AG04450 (cell line): ENCODE measurements around the gene LMO1. TPM values are rescaled to one million over a fixed set of nuclear protein-coding genes. Genes with fewer than 3 reads are reported as not detected.

Experiments
- CTCF ChIA-PET: fragments of 300-600, 350-600 bp; formaldehyde crosslinking; extraction: SDS; loops from one replicate; lab custom pipeline; 2022; ENCODE audit warnings: antibody characterized with exemption, inconsistent platforms; lab: Charles Lee
- POLR2A ChIA-PET: fragments of 350-600 bp; formaldehyde crosslinking; extraction: SDS; loops from one replicate; lab custom pipeline; 2021; ENCODE audit warnings: antibody characterized with exemption, inconsistent platforms; lab: Yijun Ruan, JAX
- DNase-seq: peaks from one replicate; pipeline ENCODE4 v3.0.0-alpha.2; 2011; ENCODE audit warnings: low read depth, low spot score
- H3K27ac ChIP-seq: one replicate; pipeline ENCODE4 v1.5.1; 2012; ENCODE audit warnings: low read depth, low read length, control low read depth
- H3K27me3 ChIP-seq: one replicate; pipeline ENCODE4 v1.6.0; 2012; ENCODE audit warnings: low read length; ENCODE audit not compliant: control insufficient read depth, insufficient read depth
- H3K4me3 ChIP-seq: 2 replicates; pipeline ENCODE4 v1.5.1; 2011; ENCODE audit warnings: mild to moderate bottlenecking, low read depth, low read length, control low read depth
- H3K9me3 ChIP-seq: 2 replicates; pipeline ENCODE4 v1.5.1; 2012; ENCODE audit warnings: low read length; ENCODE audit not compliant: control insufficient read depth, insufficient read depth
- polyA plus RNA-seq: library from polyadenylated mRNA; depleted of rRNA; stranded (reverse); fragments of >200 nt; gene quantifications from 2 replicates; pipeline ENCODE4 v1.2.3, GENCODE V29; 2011
- TF ChIP-seq, protein P1 (sequence below): IDR thresholded peaks from 2 replicates; pipeline ENCODE4 v1.5.1; 2011; ENCODE audit warnings: low read depth, low read length, control low read depth, inconsistent platforms

Gene LMO1
- polyA plus RNA-seq, 1 experiment = not detected

DNA sequence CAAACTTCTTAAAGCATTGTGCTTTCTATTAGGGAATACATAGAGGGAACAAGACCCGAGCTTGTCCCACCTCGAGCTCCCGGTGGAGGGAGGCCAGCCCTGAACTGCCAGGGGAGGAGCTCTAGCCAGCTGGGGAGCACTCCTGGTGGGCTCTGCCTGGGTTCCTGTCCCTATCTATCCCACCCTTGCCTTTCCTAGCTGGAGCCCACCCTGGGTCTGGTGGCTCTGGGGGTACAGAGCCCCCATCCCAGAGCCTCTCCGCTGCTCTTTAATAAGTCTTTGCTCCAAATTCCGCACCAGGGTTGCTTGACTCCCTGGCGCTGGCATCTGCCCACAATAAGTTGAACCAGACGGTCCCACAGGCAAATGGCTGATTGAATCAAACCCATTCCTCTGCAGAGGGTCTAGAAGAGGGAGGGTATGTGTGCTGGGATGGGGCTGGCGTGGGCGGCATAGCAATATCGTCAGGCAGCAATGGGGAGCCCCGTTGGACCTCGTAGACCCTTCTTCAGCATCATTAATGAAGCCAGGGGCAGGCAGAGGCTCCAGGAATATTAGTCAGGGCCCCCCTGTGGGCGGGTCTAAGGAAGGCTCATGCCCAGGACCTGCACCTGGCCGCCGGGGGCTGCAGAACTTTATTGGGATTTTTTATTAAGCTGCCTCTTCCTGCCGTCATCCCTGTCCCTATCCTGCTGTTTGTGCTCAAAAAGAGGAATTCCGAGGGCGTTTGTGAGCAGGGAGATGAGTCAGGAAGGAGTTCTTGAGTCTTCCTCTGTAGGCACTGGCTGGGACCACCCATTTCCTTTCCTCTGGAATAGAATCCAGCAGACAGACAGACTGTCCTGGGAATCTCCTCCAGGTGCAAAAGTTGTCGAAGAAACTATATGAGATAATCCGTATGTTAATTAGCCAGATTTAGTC, 56.3 kb downstream of the LMO1 start:
- TF ChIP-seq, protein P1, sequence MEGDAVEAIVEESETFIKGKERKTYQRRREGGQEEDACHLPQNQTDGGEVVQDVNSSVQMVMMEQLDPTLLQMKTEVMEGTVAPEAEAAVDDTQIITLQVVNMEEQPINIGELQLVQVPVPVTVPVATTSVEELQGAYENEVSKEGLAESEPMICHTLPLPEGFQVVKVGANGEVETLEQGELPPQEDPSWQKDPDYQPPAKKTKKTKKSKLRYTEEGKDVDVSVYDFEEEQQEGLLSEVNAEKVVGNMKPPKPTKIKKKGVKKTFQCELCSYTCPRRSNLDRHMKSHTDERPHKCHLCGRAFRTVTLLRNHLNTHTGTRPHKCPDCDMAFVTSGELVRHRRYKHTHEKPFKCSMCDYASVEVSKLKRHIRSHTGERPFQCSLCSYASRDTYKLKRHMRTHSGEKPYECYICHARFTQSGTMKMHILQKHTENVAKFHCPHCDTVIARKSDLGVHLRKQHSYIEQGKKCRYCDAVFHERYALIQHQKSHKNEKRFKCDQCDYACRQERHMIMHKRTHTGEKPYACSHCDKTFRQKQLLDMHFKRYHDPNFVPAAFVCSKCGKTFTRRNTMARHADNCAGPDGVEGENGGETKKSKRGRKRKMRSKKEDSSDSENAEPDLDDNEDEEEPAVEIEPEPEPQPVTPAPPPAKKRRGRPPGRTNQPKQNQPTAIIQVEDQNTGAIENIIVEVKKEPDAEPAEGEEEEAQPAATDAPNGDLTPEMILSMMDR = no peak
- Histone ChIP-seq H3K27me3 (peaks cover 5% of the 10 kb centered on the region), H3K27ac (no peak overlapping the region), H3K9me3 (no peaks in the 10 kb centered on the region; the same call in 1 of the 2 replicates), H3K4me3 (no peak overlapping the region)
- ChIA-PET CTCF (interaction anchor here (1.2 to 2.6 kb wide), 2 partner anchors 14 to 359 kb away, joined by 3 to 16 read pairs; no protein-coding TSS in a partner anchor), POLR2A (no interaction called here)
- no peak for DNase-seq

DNA sequence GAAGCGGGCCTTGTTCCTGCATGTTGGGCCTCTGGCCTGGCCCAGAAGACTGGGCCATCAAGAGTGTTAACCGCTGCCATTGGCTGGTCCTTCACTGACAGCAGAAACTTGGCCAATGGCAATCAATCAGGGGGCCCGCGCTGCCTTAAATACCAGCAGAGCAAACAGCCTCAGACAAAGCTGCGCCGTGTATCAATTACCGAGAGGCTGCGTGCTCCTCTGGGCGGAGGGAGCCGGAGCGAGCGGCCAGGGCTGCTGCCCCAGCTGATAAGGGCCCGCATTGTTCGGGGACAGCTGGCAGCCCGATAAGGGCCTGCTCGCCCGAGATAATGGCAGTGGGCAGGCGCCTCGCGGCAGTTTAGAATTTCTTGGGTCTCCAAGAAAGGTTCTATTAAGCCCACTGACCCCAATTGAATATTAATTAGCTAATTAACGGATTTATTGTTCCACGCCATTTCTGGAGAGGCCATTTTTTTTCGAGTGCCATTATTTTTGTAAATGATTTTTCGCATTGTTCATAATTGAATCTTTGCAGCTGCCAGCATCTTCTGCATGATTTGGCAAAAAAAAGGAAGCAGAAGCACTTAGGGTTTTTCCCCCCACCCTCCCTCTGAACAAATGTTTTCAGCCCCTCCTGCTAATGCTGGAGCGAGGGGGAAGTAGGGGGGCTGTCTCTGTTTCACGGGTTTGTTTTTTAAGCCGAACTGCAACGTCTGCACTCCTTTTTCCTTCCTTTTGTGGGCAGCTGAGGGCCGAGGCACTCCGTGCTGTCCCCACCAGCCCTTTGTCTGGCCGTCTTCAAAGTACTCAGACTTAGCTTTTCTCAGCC, 57.2 kb downstream of the LMO1 start:
- ChIA-PET POLR2A (no interaction called here), CTCF (interaction anchor here (2.6 kb wide), 1 partner anchor 13 kb away, joined by 16 read pairs; no protein-coding TSS in a partner anchor)
- Histone ChIP-seq H3K4me3 (no peak overlapping the region), H3K27me3 (peaks cover 8% of the 10 kb centered on the region), H3K9me3 (no peaks in the 10 kb centered on the region; the same call in 1 of the 2 replicates), H3K27ac (no peak overlapping the region)
- no peak for DNase-seq
- TF ChIP-seq, protein P1 = no peak

DNA sequence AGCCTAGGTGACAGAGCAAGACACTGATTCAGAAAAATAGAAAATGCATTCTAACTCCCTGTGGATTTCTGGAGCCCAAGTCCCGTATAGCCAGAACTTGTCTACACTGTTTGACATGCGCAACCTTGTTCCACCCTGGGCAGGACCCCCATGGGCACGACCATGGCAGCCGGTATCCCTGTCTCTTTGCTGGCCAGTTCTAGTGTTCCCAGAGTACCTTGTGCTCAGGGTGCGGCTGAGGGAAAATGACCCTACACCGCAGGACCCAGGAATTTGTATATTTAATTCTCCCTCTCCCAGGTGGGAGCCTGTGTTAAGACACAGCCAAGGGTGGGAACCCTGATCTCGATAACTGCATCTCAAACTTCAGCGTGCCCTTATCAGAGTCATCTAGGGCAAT, 58.1 kb downstream of the LMO1 start:
- CTCF ChIA-PET = interaction anchor here (1.4 kb wide), 1 partner anchor 13 kb away, joined by 4 read pairs; no protein-coding TSS in a partner anchor
- TF ChIP-seq, protein P1 = no peak
- Histone ChIP-seq H3K9me3 (no peaks in the 10 kb centered on the region; the same call in 1 of the 2 replicates), H3K27ac (no peak overlapping the region), H3K4me3 (no peak overlapping the region), H3K27me3 (peaks cover 9% of the 10 kb centered on the region)
- POLR2A ChIA-PET = no interaction called here
- DNase-seq = no peak

DNA sequence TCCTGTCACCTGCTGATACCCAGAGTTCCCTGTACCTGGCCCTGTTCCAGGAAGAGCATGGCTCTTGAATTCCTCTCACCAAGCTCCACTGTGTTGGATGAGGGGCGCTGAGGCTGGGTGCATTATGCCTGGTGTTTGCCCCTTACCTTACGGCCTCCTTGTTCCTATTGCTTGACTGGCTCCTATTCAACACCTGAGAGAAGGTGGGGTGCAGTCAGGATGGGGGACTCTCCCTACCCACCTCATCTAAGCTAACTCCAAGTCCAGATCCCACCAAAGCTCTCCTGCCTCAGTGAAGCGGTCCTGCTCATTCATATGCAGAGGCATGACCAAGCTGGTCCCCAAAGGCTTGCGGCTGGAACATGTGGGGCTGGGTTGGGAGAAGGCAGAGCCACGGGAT, 59.1 kb downstream of the LMO1 start:
- no peak overlapping the region for H3K27ac ChIP-seq
- no peak overlapping the region for H3K4me3 ChIP-seq
- CTCF ChIA-PET = interaction anchor here (0.8 to 1.4 kb wide), 2 partner anchors 12 kb away, joined by 4 read pairs; no protein-coding TSS in a partner anchor
- POLR2A ChIA-PET = no interaction called here
- TF ChIP-seq, protein P1 = no peak
- no peaks in the 10 kb centered on the region; the same call in 1 of the 2 replicates for H3K9me3 ChIP-seq
- peaks cover 11% of the 10 kb centered on the region for H3K27me3 ChIP-seq
- DNase-seq = no peak
